SKM-1 (cell line): ENCODE data around the gene AKR1B15.
"Not testable (repeated sequence)": the region's sequence is repeated elsewhere in the genome, so short reads cannot be mapped to it uniquely, and the experiment has no call there.

ENCODE experiments used
- DNase-seq: peaks from one replicate; lab custom pipeline; 2025; ENCODE audit not compliant: unreplicated experiment; lab: John Stamatoyannopoulos, UW

Gene AKR1B15

GRCh38 chr7:134532180-134532953, 16.5 kb upstream of the AKR1B15 start:
- DNase-seq, result no peak

GRCh38 chr7:134532954-134533218, 16.0 kb upstream of the AKR1B15 start:
- no peak for DNase-seq

GRCh38 chr7:134533288-134533771, 15.6 kb upstream of the AKR1B15 start:
- DNase-seq, result no peak

- DNase-seq, result no peak
Observed at GRCh38 chr7:134534633-134535032, 14.3 kb upstream of the AKR1B15 start.

GRCh38 chr7:134535272-134535918, 13.5 kb upstream of the AKR1B15 start:
- no peak for DNase-seq

GRCh38 chr7:134535919-134536299, 13.0 kb upstream of the AKR1B15 start:
- DNase-seq, result no peak

- not testable (repeated sequence) for DNase-seq
Observed at GRCh38 chr7:134536558-134536957, 12.4 kb upstream of the AKR1B15 start.

- not testable (repeated sequence) for DNase-seq
Observed at GRCh38 chr7:134537273-134537781, 11.6 kb upstream of the AKR1B15 start.

GRCh38 chr7:134539380-134540004, 9.4 kb upstream of the AKR1B15 start:
- no peak for DNase-seq

- DNase-seq, result not testable (repeated sequence)
Observed at GRCh38 chr7:134541501-134542194, 7.3 kb upstream of the AKR1B15 start.

GRCh38 chr7:134542195-134542771, 6.6 kb upstream of the AKR1B15 start:
- no peak for DNase-seq

- no peak for DNase-seq
Observed at GRCh38 chr7:134545380-134545779, 3.5 kb upstream of the AKR1B15 start.

GRCh38 chr7:134545918-134546317, 3.0 kb upstream of the AKR1B15 start:
- DNase-seq, result no peak

- DNase-seq, result no peak
Observed at GRCh38 chr7:134546955-134547354, 2.0 kb upstream of the AKR1B15 start.

- DNase-seq, result peak; percentile 73
Observed at GRCh38 chr7:134547397-134548054, 1.4 kb upstream of the AKR1B15 start.

- no peak for DNase-seq
Observed at GRCh38 chr7:134549366-134549765, 456 bp downstream of the AKR1B15 start.

GRCh38 chr7:134552105-134552504, 3.2 kb downstream of the AKR1B15 start:
- DNase-seq, result no peak

GRCh38 chr7:134553976-134554375, 5.1 kb downstream of the AKR1B15 start:
- no peak for DNase-seq

- no peak for DNase-seq
Observed at GRCh38 chr7:134554417-134554966, 5.6 kb downstream of the AKR1B15 start.

GRCh38 chr7:134557391-134557790, 8.5 kb downstream of the AKR1B15 start:
- no peak for DNase-seq
